HG03521 (cell line): ENCODE data around the gene KCNMA1.
"Not testable (repeated sequence)": the region's sequence is repeated elsewhere in the genome, so short reads cannot be mapped to it uniquely, and the experiment has no call there.

ENCODE experiments used
- ATAC-seq: cut with Tn5 transposase; IDR thresholded peaks from one replicate; pipeline ENCODE4 v1.9.1; 2021; ENCODE audit warnings: mild to moderate bottlenecking, moderate library complexity; ENCODE audit not compliant: unreplicated experiment

KCNMA1 gene

DNA sequence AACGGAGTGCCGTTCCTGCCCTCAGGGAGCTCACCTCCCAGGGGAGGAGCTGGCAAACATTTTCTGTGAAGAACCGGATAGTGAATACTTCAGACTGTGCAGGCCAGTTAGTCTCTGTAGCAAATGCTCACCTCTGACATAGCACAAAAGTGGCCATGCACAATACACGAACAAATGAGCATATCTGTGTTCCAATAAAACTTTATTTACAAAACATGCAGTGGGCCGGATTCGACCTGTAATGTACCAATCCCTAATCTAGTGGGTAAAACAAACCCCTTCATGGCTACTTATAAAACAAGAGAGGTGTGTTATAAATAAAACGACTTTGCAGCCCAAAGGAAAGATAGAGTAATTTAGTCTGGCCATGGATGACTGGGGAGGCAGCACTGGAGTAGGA is 48.7 kb downstream of the KCNMA1 start:
- no peak for ATAC-seq

DNA sequence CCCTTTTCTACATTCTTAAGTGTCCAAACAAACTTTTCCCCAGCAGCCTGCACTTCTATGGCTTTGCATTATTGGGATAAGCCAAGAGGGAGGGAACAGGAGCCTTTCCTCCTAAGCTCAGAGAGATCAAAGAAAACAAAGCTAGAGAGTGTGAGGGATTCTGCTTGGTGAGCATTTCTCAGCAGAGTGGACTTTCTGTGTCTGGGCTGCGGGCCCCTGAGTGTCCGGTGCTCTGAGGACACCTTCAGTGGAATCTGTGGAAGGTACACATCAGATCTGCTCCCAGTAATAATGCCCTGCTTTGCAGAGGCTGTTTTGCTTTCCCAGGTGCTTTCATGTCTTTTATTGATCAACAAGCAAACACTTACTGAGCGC is 50.2 kb downstream of the KCNMA1 start:
- ATAC-seq: no peak

DNA sequence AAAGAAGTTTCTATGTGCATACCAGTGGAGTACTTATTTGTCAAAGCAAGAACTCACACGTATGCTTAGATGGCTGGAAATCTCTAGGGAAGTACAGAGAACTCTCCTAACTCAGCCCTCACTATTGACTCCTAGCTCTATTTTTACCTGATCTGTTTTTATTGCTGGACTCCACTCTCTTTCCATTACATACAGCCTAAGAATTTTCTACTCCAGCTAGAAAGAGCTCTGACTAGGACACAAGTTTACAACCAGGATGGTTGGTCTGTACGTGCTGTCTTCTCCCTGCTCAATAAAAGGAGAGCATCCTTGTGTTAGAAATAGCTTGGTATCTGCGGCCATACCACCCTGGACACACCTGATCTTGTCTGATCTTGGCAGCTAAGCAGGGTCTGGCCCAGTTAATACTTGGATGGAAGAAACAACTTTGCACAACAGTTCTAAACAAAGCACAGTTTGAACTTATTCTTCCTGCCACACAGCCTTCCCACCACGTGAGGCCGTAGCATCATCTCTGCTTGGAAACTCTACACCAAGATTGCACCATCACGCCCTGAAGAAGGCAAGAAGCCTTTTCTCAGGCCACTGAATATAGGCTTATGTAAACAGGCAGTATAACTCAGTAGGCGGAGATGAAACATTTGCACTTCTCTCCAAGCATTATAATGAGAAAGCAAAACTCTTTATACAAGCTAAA is 50.7 kb downstream of the KCNMA1 start:
- ATAC-seq: no peak

DNA sequence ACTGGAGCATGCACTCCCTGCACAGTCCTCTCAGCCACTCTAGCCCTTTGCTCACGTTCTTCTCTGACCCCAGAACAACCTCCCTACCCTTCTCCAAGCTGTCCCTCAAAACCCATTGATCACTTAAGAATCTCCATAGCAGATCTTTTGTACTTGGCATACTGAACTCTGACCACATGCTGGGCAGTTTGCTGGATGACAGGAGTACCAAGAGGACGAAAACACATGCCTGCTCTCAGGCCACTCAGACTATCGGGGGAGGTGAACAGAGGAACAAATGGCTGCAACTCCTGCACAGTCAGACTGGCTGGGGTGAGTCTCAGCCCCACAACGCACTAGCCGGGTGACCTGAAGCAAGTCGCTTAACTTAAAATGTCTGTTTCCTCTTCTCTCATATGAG is 52.7 kb downstream of the KCNMA1 start:
- no peak for ATAC-seq

DNA sequence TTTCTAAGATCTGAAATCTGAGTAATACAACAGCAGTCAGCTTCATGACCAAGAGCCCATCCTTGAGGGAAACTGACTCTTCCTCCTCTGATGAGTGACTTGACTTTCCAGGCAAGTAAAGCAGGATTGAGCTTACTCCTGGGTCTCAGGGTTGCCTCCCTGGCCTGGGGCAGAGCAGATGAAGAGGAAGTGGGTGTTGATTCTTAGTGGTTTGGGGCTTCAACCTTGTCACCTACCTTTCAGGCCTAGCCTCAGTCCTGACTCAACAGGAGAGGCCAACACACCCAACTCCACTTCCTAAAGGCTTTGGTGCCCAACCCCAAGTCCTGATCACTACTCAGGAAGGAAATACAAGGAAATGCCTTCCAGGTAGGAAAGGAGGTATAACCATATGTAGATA is 54.1 kb downstream of the KCNMA1 start:
- no peak for ATAC-seq

DNA sequence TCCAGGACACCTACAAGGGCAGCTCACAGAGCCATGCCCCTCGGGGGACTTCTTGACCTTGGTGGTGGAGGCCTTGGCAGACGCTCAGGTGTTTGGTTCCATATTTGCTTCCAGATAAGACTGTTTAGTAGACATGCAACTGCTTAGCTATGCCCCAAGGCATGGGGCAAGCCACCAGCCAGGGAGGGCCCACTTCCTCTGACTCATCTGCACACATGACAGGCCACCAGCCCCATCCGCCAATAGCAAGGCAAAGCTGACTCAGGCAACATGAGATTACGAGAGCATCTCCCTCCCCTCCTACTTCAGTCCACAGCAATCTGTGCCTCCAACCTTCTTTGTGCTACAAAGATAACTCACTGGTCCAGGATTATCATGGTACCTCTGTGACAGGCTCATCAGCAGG is 54.9 kb downstream of the KCNMA1 start:
- no peak for ATAC-seq

DNA sequence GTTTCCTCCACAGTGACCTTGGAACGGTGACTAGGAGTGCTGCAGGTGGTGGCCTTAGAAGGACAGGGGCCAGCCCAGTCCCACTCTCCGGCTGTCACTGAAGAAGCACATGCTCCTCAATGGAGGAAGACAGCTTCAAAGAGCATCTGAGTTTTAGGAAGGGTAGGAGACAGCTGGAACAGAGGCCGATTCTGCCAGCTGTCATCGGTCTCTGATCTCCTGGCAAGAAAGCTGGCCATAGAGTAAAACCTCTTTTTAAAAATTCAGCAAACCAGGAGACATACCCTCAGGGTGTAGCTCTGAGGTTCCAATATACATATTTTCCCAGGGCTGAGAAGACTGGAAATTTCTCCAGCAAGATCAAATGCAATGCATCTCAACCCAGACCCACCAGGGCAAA is 55.9 kb downstream of the KCNMA1 start:
- no peak for ATAC-seq

DNA sequence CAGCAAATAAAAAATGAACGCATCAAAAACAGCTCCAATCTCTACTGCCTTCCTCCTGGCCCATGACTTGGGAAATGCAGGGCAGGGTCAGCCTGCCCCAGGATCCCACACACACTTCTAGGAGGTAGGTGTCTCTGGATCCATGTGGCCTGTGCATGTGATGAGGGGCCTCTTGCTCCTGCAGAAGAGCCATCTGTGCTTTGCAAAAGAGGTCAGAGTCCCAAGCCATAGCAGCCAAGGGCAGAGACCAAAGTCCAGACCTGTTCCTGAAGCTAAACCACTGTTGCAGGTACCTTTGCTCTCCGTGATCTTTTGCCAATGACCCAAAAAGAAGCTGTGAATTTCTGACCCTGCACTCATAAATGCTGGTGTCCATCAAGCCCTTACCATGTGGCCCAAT is 57.1 kb downstream of the KCNMA1 start:
- ATAC-seq: no peak

DNA sequence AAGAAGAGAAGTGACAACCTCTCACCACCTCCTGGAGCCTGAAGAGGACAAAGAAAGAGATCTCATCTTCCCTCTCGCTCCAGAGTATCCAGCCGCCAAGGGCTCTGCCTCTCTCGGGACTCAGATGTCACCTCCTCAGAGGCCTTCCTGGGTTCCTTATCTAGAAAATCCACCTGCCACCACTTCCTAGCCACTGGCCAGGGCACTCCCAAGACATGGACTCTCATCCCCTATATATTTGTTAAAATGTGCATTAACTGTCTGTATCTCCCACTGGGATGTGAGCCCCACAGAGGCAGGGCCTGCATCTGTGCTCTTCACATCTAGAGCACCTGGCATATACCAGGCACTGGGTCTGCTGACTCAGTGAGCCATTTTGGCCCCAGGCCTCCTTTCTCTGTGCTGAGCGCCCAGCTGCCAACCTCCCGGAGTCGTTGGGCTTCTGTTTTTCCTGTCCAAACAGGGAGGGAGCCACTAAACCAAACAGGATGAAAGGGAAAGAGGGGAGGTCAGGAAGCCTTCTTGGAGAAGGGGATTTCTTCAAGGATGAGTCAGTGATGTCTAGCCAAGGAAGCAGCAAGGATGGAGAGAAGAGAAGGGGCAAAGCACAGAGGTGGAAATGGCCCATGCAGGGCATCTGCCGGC is 58.9 kb downstream of the KCNMA1 start:
- ATAC-seq: no peak

DNA sequence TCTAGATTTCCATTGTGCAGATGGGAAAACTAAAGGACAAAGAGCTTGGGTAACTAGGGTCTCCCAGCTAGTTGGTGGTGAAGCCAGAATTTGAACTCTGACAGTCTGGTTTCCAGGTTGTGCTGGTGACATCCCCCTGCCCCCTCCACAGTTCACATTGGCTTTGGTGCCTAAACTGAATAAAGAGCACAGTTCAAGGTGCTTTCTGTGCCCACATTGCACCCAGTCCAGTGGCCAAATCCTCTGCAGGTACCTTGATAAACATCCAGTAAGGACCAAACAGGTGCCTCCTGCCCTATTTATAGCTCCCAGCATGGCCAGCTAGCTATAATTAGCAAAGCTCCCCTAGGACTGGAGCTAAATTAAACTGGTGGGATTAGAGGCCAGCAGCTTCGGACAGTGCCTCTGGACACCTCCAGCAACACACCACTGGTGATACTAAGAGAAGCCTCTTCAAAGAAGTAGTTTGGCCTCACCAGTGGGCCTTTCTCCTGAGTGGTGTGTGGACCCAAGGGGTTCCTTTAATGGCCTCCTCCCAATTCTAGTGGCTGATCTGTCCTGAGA is 59.9 kb downstream of the KCNMA1 start:
- ATAC-seq: no peak

DNA sequence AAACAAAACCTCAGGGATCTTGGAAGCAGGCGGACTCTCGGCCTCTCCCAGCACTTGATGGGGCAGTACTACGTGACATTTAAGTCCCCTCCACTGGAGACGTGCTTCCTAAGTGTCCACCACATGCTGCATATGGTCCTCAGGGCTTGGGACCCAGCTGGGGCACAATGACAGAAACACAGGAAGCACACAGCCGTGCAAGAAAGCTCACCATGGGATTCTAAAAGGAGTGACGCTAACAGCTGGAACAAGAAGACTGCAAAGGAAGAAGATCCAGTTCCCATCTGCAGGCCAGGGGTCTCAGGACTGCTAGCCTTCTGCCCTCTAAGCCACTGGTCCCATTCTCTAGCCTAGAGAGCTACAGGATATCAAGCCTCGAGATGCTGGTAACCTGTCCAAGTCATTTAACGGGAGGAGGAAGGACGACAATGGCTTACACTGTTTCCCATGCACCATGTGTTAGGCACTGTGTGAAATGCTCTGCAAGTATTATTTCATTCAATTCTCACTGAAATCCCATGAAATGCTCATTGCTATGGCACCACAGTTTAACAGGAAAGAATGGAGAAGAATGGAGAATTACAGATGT is 61.1 kb downstream of the KCNMA1 start:
- ATAC-seq: no peak

DNA sequence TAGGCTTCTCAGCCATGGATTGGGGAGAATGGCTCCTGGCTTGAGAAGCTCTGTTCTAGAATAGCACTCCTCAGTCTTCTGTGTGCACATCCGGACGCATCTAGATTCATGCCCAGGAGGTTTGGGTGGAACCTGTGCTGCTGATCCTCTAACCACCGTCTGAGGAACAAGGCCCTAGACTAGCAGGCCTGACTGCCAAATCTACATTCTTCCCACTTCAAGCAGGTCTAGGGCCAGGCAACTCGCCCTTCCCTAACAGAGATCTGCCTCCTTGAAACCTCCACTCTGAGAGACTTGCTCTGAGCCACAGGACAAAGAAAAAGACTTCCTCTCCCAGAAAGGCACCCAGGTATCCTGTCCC is 61.6 kb downstream of the KCNMA1 start:
- ATAC-seq: no peak

DNA sequence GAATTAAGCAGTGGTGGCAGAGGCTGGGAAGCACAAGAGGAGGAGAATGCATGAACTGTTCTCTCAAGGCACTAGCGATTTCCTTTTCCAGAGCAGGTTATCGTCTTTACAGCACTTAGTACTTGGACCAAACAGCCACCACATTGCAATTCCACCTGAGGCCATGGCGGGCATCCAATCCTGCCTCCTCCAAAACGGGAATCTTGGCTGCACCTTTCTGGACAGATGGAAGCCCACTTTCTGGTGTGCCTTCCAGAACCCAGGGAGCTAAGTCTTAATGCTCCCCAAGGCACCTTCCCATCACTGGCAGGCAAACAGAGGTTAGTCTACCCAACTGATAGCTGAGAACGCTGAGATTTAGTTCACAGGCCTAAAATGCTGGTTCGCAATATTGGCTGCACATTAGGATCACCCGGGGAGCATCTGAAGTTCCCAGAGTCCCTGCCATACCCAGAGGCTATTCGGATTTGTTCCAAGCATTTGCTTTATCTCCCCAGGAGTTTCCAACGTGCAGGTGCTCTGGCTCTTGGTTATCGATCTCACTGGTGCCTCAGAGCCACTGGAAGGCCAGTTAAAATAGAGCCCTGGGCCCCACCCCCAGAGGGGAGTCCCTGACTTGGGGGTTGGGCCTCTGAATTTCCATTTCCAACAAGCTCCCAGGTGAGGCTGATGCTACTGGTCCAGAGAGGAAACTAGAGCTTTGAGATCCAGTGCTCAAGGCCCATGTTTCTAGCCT is 62.2 kb downstream of the KCNMA1 start:
- ATAC-seq: no peak

DNA sequence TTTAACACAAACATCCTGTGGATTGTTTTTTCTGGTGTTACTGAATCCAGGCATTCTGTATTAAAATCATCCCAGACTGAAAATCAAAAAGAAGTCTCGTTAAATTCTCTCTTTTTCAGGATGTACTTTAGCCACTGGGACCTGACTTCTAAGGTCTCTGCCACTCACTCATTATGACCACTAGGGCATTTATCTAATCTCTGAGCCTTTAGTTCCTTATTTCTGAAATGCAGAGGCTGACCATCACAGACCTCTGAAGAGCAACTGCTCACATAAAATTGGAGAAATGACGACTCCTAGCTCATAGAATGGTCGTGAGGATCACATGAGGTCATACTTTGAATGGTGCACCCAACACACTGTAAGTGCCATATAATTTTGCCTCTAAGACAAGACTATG is 63.2 kb downstream of the KCNMA1 start:
- no peak for ATAC-seq

DNA sequence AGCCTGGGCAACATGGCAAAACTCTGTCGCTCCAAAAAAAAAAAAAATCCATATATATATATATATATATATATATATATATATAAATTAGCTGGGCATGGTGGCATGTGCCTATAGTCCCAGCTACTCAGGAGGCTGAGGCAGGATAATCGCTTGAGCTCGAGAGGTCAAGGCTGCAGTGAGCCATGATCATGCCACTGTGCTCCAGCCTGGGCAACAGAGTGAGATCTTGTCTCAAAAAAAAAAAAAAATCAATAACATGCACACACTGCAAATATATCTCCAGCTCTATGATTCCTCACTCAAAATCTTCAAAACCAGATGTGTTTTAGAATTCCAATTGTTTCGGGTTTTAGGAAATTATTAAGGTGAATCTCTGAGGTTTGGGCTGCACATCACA is 65.1 kb downstream of the KCNMA1 start:
- not testable (repeated sequence) for ATAC-seq

DNA sequence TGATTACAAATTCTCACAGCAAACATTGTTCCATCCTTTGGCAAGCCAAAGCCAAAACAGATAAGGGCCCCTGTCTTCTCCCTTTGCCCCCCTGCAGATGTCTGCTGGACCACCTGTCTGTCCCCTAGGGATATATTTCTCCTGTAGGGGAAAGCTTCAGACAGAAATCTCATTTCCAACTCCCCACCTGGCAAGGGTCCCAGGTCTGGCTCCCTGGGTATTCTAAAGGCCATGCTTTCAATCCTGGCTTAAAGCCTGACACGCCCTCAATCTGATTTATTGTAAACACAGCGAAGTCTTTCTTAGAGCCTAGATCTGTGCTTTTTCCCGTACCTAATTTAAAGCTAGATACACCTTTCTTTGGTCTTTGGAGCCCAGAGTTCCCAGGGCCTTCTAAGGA is 66.1 kb downstream of the KCNMA1 start:
- ATAC-seq: no peak

DNA sequence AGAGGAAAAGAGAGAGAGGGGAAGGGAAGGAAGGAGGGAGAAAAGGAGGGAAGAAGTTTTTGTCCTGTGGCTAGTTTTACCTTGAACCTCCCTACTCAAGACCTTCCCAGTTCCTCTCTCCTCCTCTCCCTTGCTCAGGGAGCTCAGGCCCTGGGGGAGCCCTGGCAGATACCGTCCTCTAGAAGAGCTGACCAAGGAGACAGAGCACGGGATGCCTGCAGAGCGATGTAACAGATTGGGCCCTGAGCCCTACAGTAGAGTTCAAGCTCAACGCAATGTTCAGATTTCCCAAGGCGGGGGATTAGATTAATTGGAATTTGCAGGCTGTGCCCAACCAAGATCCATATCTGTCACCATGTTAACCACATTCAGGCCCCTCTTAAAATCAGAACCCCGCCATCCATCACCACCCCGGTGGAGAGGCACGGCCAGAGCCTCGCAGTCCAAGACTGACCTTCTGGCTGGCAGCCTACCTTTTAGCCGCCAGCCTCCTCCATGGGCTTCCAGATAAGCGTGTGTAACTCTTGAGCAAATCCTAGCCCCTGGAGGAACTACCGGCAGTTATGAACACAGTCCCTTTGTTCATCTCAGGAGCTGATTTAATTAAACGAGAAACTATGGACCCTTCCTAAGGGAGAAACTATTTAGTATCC is 70.6 kb downstream of the KCNMA1 start:
- ATAC-seq: no peak

DNA sequence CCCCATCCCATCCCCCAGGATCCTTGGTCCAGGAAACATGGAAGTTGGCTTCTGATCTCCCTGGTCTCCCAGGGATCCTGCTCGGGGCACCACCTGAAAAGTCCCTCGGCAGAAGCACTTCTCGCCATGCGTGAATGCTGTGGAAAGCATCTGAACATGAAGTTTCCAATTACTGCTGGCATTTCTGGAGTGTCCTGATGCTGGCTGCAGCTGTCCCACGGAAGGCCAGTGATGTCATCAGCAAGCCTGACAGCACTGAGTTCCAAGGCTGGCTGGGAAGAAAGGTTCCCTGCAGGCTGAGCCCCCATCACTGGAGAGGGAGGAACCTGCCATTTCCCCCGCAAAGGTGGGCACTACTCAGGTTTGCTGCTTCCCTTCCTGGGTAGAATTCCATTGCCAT is 71.4 kb downstream of the KCNMA1 start:
- ATAC-seq: no peak

DNA sequence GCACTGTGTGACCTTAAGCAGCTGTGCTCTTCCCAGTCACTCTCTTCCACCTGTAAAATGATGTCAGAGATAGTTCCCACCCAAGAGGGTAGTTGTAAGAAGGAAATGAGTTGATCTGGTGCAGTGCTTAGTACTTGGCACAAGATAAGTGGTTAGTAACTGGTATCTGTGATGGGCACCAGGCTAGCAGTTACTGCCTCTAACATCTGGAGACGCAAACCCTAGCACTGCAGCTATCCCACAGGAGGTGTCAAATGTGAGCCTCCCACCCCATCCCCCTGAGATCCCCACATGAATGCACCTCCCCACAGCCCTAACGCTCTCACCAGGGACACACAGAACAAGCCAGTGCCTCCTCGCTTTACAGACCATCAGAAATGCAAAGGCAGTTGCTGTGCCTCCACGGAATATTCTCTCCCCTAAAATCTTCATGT is 72.0 kb downstream of the KCNMA1 start:
- no peak for ATAC-seq

DNA sequence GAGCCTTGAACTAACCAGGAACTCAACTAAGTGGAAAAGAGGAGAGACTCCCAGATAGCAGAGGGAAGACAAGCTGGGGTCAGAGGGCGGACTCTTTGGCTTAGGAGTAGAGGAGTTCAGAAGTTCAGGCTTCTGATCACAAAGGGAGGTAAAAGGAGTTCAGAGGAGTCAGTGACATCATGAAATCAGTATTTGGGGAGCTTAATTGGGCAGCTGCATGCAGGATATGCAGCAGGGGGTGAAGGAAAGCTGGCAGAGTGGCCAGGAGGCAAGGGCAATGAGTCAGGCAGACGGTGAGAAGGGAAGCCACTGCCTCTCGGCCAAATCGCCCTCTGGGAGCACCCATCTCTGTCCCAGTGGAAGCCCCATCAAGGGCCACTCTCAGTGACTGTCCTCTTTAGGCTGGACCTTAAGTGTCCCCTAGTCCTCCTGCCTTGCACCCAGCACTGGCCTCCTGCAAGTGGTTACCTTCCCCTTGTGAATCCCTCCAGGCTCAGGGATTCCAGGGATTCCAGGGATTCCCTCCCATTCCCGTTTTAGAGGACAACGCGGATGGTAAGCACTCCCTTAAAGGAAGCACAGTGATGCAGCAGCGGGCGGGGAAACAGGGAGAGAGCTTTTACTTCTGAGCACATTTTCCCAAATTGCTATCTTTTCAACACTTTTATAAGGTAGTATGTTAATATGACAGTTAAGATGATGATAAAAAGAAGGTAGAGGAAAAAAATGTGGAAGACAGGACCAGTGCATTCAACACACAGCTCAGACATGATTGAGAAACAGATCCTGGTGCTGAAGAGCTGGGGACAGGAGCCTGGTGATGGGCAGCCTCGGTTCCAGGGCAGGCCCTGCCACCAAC is 72.6 kb downstream of the KCNMA1 start:
- ATAC-seq: no peak
